DMS53 treated with DMSO at 0.1 percent for 48 hours (cell line): ENCODE results near the gene TANGO2.

Experiments
- DNase-seq: peaks from one replicate; lab custom pipeline; 2025; ENCODE audit not compliant: unreplicated experiment; lab: John Stamatoyannopoulos, UW

TANGO2 gene

DNA sequence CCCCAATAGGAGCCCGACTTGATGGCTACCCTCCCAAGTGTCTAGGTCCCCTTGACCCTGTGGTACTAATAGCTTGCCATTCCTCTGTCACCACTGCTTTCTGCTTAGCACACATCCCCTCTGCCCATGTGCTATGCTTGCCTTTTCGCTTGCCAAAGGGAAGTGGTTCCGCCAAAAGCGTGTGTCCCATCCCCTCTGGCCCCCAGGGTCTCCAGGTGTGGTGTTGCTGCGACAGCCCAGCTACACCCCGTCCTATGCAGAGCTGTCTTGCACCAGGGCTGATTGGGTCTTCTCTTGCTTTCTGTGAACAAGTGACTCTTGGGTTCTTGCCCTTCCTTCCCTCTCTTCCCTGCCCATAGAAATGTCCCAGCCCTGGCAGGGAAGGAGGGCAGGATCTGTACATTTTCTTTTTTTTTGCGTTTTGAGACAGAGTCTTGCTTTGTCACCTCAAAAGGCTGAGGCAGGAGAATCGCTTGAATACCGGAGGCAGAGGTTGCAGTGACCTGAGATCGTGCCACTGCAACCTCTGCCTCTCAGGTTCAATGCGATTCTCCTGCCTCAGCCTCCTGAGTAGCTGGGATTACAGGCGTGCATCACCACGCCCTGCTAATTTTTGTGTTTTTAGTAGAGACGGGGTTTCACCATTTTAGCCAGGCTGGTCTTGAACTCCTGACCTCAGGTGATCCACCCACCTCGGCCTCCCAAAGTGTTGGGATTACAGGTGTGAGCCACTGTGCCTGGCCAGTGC, 3.9 kb downstream of the TANGO2 start:
- DNase-seq: no peak

DNA sequence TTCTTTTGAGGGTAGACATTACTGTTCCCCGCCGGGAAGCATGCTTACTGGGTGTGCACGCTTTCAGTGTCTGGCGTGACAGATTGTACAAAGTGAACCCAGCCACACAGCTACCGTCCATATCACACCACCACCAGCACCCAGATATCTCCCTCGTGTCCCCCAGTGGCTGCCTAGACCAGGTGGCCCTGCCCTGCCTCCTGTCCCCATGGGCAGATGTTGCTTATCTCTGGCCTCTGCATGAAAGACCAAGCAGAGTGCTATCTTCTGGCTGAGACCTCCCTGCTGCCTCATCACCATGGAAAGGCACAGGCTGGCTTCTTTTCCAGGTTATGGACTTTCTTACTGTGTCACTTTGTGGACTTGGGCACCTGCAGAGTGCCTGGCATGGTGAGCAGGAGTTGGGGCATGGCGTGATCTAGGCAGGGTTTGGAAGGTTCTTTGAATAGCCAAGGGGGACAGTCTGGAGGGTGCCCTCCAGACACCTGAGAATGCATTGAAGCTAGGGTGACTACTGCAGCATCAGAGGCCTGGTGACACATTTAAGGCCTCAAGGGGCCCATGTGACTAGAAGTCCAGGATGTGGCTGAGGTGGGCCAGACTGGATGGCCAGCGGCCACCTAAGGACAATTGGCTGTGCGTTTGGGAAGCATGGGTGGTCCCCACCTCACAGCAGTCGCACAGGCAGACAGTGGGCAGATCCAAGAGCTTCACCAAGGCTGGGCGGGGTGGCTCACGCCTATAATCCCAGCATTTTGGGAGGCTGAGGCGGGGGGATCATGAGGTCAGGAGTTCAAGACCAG, 4.7 kb downstream of the TANGO2 start:
- DNase-seq: no peak

DNA sequence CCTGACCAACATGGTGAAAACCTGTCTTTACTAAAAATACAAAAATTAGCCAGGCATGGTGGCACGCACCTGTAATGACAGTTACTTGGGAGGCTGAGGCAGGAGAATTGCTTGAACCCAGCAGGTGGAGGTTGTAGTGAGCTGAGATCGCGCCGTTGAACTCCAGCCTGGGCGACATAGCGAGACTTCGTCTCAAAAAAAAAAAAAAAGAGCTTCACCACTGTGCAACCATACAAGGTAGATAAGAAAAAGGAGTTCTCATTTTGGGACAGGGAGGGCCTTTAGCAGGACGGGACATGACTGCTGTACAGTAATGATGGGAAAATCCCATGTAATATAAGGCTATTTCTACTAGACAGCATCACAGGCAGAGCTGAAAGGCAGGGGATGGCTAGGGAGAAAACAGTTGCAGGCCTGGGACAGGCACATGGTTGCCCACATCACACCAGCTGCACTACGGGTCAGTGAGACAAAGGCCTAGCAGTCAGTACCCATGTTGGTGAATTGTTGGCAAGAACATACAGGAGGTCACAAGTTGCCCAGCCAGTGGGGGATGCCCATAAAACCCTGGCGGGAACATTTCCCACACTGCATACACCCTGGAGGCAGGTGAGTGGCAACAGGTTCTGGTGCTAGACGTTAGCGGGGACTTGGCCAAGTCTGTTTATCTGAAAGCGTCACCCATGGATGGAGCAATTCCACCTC, 5.4 kb downstream of the TANGO2 start:
- no peak for DNase-seq

DNA sequence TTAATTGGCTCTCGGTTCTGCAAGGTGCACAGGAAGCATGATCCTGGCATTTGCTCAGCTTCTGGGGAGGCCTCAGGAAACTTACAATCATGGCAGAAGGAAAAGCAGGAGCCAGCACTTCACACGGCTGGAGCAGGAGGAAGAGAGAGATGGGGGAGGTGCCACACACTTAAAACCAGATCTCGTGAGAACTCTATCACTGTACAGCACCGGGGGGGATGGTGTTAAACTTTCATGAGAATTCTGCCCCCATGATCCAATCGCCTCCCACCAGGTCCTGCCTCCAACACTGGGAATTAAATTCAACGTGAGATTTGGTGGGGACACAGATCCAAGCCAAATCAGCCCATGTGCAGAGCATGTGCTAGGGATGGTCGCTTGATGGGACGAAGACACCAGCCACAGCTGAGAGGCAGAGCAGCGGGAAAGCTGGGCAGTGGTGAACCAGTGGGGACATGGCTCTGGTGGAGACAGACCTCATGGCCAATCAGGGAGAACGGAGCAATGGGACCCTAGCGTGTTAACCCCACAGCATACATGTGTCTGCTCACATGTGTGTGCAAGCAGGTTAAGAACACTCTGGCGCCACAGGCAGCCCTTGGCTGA, 6.2 kb downstream of the TANGO2 start:
- DNase-seq: no peak

DNA sequence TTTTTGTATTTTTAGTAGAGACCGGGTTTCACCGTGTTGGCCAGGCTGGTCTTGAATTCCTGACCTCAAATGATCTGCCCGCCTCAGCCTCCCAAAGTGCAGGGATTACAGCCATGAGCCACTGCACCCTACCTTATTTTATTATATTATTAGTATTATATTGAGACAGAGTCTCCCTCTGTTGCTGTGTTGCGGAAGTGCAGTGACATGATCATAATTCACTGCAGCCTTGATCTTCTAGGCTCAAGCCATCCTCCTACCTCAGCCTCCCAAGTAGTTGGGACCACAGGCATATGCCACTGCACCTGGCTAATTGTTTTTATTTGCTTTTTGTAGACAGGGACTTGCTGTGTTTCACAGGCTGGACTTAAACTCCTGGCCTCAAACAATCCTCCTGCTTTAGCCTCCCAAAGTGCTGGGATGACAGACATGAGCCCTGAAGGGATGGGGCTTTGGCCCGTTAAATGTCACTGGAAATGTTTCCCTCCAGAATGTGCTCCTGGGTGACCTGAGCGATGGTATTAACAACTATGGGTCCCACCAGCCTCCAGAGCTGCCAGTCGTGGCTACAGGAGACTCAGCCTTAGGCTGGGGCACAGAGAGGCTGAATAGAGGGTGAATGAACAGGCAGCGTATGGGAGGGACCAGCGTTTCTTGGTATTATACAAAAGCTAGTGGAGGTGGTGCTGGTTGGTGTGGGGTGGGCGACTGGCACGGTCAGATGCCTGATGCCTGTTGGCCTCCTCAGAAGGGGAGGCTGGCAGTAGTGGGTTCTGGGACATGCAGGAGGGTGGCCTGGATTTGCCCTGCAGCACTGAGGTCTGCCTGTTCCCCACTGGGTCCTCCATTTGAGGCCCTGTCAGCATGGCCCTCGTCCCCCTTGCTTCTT, 7.3 kb downstream of the TANGO2 start:
- DNase-seq: no peak

DNA sequence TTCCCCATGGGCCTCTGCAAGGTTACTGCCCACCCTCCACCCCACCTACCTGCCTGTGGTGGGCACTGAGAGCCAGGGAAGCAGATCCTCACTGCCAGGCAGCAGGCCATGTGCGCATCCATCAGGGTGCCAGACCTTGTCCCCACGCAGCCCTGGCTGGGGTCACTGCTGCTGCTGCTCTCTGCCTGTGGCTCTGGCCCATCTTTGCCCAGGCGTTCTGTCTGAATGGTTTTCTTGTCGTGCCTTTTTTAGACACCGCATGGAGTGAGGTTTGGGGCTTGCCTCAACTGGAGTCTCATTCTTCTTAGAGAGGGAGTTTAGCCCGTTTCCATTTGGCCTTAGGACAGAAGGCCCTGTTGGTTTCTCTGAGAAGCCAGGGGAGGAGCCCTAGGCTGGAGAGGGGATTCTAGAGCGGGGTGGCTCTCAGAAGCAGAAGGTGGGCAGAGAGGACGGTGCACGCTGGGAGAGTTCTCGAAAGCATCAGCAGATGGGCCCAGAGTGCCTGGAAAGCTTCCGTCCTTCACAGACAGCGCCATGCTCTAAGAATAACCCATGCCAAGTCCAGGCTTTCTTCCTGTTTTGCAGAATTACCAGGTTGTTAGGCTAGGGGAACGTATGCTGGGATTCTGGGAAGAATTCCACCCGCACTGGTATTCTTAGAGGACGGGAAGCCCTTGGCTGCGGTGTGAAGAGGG, 8.1 kb downstream of the TANGO2 start:
- DNase-seq: no peak

DNA sequence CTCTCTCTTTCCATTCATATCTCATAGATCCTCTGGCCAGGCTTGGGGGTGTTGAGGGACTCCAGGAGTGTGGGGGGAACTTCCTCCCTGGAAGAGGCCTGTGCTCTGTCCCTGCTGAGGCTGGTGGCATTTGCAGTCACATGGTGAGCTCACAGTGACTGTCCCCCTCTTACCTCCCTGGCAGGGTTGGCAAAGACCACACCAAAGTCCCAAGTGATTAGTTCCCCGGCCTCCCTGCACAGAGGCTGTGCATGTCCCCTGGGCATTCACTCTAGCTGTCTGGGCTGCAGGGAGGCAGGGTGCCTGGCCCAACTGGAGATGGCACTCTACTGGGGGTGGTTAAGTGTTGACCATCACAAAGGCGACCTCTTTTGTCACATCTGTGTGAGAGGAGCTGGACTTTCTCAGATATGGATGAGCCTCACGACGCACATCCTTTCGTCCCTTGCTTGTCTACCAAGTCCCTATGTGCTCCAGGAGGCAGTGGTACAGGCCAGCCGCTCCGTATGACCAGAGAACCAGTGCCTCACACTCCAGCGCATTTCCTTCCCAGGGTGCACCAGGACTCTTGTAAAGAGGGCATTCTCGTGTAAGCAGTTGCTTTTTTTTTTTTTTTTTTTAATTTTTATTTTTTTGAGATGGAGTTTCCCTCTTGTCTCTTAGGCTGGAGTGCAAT, 8.8 kb downstream of the TANGO2 start:
- no peak for DNase-seq

DNA sequence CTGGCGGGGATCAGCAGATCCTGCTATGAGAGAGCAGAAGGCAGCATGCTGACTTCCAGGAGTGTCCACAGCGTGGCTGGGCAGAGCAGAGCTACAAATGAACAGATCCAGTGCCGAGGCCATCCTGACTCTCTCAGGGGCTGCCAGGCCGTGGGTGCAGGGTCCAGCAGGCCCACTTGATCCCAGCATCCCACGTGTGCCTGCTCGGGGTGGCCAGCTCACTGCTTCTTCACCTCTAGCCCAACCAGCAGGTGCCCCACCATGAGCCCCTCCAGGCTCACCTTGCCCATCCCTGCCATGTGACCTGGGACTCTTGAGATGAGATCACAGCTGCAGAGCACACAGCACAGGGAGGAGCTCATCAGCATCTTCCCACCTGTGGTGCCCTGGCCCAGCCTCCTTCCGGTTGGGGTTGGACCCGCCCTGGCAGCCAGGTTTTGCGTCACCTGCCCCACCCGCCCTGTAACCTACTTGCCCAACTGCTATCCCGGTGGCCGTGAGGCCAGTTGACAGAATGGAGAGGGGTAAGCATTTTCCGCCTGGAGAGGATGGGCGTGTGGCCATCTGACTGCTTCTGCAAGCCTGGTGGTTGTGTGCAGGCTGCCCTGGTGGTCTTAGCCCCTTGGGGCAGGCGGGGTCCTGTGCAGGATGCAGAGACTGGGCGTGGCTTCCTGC, 11.0 kb downstream of the TANGO2 start:
- no peak for DNase-seq

DNA sequence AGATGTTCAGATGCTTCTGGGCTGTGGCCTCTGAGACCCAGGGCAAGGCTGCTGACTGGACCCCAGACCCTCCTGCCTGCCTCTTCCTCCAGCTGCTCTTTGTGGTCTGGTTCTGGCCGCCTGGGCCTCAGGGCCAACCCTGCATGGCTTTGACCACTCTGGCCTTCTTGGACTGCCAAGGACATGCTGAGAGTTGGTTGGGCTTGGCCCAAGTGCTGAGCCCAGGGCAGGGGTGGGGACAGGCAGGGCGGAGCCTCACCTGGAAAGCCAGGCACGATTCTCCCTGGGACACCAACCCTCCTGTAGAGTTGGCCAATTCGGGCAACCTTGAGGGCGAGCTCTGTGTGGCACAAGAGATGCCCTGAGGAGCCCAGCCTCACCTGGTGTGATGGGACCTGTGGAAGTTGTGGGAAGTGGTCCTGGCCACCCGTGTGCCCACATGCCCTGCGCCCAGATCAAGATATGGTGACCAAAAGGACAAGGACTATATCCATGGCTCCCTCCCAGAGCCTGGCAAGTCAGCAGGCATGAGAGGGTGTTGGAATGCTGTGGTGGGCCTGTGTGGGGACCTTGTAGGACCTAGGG, 11.6 kb downstream of the TANGO2 start:
- DNase-seq: no peak

DNA sequence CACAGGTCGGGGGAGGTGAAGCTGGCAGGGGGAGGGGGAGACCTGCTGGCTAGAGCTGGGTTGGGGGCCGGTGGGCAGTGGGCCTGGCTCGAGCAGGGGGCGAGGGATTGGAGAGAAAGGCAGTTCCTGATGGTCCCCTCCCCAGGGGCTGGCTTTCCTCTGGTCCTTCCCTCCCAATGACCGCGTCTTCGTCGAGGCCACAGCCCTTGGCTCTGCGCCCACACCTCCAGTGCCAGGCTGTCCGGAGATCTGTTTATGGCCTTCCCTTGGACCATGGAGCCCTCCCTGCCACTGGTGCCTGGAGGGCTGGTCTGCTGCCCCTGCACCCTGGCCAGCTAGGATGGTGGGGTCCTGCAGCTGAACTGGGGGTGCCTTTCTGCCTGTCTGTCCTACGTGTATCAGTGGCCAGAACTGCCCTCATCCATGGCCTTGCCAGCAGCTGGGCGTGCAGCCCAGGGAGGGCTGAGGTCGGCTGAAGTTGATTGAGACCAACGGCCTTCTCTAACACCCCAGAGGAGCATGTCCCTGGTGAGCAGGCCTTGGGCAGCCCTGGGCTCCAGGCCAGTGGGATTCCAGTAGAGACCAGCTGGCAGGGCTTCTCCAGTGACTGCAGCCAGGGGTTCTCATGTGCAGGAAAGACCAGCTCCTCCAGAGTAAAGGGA, 12.3 kb downstream of the TANGO2 start:
- no peak for DNase-seq

DNA sequence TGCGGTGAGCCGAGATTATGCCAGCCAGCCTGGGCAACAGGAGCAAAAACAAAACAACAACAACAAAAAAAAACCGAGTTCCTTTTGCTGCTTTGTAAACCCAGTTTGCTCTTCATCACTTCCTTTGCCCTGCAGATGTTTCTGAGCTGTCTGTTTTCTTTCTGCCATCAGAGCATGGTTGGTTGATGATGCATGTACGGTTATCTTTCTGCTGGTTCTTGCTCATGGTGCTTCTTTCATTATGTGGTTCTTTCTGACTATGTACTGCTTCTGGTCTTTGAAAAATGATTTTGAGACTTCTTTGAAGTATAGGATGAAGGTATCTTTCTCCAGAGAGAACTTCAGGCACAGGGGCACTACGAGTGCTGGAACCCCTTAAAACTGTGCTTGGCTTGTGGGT, 13.2 kb downstream of the TANGO2 start:
- no peak for DNase-seq

DNA sequence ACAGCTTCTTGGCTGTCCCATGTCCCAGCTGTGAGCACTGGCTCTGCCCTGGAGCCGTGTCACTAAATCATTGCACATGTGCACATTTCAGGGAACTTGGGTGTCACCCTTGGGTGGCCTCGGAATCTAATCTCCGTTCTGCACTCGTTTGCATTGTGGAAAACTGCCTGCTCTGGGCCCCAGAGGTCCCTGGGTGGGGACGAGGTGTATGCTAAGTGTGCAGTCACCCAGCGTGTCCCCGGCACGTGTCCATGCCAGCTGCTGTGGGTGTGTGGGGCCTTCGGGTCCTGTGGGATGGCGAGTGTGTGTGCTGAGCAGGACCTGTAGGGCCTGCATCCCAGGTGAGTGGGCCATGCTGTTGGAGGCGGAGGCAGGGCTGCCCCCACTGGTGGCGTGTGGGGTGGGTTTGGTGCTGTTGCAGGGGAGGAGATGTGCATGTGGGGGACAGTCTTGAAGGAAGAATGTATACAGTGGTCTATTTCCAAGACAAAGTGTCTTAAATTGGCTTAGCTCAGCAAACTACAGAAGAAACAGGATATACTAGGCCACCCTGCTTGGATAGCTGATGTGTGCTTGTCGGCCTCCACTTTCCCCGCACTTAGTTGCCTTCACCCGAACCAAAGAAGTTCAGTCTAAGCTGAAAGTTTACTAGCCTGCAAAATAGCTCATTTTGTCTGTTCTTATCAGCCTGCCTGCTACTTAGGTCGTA, 14.6 kb downstream of the TANGO2 start:
- no peak for DNase-seq

DNA sequence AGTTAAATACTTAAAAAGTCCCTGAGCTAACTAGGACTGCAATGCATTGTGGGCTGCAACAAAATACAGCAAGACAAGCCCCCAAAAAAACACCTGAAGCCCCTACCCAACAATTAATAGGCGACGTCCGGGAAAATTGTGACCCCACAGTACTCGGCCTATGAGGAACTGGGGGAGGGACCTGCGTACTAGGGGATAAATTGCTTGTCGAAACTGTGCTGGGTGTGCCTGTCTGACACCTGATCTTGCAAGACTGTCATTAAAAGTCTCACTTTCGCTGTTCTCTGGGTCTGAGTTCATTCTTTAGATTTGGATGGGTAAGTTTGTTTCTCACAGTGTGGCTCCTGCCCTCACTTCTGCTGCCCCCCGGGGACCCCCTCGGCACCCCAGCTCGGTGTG, 15.2 kb downstream of the TANGO2 start:
- no peak for DNase-seq

DNA sequence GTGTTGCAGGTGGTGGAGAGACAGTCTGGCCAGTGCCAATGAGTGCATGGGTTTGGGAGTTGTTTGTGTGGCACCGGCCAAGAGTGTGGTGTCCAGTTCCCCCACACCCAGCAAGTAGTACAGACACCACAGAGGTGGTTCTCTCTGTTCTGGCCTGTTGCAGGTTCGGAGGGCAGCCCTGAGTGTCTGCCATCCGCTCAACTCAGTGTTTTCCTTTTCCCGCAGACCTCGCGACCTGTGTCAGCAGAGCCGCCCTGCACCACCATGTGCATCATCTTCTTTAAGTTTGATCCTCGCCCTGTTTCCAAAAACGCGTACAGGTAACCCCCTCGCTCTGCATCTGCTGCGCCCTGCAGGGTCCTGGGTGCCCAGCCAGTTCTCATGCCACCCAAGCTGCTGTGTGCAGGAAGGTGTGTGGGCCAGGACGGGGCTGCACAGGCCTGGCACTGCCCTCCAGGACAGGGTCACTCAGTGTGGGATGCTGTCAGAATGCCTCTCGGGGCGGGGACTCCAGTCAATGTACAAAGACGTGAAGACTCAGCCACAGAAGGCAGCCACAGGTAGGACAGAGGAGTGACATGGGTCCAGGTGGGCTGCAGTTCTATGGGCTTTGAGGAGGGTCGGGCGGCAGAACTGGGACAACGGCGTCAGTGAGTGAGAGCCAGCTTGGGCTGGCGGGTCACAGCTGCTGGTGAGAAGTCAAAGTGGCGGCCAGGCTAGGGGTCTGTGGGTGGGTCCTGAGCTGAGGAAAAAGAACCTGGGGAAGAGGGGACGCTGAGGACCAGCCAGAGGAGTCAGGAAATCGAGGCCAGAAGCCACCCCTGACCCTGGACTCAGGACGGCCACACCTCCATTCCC, 15.9 kb downstream of the TANGO2 start:
- no peak for DNase-seq

DNA sequence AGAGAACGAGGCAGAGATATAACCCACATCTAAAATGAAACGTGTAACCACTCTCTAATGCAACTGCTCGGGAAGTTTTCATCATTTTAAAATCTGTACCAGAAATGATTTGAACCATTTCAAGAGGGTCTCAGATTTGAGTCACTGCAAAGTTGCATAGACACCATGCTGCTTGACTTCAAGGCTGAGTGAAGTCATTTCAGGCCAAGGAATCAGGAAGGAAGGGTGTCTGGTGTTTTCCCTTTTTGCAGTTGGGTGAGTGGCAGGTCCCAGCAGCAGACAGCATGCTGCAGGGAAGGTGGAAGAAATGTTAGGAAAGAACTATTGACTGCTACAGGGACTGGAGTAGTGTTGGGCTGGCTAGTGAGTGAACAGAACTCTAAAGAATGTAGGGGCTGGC, 16.5 kb downstream of the TANGO2 start:
- DNase-seq: no peak

DNA sequence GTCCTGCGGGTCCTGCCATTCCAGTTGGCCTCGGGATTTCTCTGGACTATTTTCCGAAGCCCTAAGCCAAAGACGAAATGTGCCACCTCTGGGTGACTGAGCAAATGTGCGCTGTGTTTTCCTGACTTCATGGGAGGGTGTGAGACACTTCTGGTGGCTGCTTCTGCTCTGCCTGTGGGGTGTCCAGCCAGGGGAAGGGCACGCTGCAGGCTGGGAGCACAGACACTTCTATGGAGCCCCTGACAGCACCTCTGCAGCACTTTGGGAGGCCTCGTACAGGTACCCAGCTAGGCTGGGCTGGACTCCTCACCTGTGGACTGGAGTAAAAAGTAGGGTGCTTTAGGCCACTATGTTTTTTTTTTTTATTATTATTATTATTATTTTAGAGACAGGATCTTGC, 17.7 kb downstream of the TANGO2 start:
- no peak for DNase-seq
